CD1c-positive myeloid dendritic cell (primary cell): Measurements from ENCODE around the gene MAMDC4.
A peak's percentile ranks its signal among the peaks of the same experiment; 100 is the strongest.
"Not testable (repeated sequence)": the region's sequence is repeated elsewhere in the genome, so short reads cannot be mapped to it uniquely, and the experiment has no call there.

Experiments used
- DNase-seq: peaks from one replicate; pipeline ENCODE4 v3.0.0-alpha.2; 2016; ENCODE audit errors: extremely low spot score

MAMDC4 gene

DNA sequence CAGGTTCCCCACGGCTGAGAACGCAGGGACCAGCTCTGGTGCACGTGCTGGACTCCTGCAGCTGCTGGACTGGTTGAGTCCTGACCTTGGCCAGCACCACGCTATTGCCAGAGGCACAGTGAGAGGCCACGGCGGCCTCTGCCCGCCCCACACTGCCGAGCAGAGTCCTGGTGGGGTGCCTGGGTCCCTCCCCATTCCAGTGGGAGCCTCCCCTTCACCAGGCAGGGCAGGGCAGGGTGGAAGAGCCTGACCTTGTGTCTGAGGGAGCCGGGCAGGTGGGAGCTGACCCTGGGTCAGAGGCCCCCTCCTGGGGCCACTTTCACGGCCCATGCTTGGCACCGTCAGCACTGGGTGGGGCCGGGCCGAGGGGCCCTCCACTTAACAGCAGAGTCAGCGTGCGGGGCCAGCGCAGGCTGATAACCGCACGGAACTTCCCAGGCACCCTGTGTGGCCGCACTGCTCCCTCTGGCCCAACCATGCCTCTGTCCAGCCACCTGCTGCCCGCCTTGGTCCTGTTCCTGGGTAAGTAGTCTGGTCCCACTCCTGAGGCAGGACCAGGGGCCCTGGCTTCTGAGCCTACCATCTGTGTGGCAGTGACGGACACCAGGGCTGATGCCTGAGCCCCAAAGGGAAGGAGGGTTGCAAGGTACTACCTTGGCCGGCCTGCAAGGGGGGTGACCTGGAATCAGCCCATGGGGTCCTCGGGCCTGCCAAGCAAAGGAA, at the start of gene MAMDC4:
Gene MAMDC4, plus strand, starts transcription at position 406 of the 723 bp plus-strand sequence. Its CDS starts 71 bp downstream, at position 477.
- no peak for DNase-seq

DNA sequence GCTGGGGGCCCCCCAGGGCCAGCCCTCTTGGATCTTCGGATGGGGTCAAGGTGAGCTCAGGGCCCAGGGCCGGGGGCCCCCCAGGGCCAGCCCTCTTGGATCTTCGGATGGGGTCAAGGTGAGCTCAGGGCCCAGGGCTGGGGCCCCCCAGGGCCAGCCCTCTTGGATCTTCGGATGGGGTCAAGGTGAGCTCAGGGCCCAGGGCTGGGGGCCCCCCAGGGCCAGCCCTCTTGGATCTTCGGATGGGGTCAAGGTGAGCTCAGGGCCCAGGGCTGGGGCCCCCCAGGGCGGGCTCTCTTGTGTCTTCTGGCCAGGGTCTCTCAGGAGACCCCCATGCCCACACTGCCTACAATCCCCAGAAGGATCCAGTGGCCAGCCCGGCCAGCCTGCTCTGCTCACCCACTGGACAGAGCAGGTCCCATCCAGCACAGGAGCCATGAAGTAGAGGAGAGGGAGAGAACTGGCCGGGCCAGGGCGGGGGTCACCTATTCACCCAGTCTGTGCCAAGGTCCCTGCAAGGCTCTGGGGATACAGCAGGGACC, 49.1 kb upstream of the MAMDC4 start:
- DNase-seq, result not testable (repeated sequence)

DNA sequence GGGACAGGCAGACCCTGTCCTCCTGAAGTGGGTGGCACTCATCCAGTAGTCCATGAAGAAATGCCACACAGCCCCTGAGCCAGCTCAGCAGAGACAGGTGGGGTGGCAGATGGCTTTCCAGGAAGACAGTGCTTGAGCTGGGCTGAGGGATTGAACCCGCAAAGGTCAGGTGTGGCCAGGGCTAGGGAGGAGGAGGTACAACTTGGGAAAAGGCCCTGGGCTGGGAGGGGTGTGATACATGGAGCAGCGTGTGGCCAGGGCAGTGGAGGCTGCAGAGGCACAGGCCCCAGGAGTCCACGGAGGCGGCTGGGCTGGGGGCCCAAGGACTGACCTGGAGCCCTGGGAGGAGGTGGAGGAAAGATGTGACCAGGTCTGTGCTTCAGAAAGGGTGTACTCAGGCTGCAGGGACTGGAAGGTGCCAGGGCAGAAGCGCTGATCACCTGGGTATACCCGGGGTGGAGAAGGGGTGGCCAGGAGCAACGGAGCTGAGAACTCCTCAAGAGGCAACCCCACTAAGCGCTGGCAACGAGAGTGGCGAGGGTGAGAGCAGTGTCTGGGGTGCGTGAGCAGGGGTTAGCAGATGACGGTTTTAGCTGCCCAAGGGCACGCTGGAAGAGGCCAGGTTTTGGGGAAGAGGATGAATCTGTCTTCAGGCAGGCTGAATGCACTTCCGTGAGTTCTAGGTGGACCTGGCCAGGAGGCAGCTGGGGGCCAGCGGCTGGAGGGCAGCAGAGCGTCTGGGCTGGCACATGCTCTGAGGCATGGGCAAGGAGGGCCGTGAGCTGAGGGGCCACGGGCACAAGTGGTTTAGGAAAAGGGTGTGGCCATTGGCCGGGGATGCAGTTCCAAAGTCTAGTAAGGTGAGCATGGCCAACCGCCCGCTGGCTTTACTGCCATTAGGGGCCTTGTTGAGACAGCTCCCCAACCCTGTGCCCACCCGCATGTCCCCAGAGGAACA, 48.3 kb upstream of the MAMDC4 start:
- DNase-seq, result no peak

DNA sequence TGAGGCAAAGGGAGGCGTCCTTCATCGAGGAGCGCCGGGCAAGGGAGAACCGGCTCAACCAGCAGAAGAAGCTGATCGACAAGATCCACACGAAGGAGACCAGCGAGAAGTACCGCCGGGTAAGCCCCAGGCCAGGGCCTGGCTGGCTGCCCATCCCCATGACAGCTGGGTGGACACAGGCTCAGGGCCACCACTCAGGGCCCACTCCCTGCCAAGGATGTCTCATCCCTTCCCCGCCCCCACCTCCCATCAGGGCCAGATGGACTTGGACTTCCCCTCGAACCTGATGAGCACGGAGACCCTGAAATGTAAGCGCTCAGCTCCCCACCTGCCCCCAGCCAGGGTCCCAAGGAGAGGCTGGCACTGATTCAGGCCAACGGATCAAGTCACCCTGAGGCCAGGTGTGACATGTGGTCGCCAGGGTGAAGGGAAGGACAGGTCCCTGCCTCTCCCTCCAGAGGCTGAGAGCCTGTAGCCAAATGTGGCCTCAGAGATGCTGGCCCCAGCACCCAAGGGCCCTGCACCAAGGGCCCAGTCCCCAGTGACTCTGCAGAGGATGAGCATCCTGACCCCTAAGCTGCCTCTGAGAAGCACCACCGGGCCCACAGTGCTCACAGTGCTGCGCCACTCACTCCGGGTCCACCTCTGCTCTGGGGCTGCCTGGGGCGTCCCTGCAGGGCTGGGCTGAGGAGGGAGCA, 47.5 kb upstream of the MAMDC4 start:
- DNase-seq, result no peak

DNA sequence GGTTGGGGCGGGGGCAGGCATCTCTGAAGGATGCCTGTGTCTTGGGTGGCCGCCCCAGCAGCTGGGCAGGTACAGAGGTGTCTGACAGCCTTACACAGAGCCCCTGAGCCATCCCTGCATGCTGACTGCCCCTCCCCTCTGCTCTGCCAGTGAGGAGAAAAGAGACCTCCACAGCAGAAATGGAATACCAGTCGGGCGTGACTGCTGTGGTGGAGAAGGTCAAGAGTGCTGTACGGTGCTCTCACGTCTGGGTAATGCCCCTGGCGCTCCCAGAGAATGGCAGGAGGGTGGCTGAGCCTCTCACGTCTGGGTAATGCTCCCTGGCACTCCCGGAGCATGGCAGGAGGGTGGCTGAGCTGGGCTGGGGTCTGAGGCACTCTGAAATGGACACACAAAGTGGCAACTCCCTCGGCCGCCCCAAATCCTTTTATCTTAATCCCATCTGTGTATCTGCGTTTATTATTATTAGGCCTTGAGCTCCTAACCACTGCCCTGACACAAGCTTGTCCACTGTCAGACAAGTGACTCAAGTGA, 46.9 kb upstream of the MAMDC4 start:
- DNase-seq, result no peak

DNA sequence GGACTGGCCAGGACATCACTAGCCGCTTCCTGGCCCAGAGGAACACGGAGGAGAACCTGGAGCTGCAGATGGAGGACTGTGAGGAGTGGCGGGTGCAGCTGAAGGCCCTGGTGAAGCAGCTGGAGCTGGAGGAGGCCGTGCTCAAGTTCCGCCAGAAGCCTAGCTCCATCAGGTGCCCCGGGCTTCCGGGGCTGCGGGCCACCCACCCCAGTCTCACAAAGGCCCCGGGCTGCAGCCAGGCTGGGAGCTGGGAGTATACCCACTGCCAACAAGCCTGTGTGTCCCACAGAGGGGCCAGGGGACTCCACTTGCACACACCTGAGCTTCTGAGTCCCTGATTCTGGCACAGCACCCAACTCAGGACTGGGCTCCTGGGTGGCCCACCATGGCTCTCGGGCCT, 46.1 kb upstream of the MAMDC4 start:
- DNase-seq, result no peak

DNA sequence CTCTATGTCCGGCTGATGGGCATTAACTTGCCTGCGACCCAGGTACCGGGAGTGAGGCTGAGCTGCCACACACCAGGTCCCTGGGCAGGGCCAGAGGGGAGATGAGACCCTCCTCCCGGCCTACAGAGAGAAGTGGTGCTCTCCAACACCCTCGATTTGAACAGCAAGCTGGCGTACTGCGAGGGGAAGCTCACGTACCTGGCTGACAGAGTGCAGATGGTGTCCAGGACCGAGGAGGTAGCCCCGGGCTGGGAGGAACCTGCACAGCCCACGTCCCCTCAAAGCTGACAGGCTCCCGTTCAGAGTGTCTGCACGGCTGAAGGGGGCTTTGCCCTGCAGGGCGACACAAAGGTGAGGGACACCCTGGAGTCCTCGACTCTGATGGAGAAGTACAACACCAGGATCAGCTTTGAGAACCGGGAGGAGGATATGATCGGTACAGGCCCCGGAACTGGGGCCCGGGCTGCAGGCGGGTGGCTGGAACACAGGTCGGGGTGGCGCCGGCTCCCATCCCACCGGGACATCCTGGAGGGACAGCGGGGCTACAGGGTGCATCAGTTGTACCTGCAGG, 45.4 kb upstream of the MAMDC4 start:
- no peak for DNase-seq

DNA sequence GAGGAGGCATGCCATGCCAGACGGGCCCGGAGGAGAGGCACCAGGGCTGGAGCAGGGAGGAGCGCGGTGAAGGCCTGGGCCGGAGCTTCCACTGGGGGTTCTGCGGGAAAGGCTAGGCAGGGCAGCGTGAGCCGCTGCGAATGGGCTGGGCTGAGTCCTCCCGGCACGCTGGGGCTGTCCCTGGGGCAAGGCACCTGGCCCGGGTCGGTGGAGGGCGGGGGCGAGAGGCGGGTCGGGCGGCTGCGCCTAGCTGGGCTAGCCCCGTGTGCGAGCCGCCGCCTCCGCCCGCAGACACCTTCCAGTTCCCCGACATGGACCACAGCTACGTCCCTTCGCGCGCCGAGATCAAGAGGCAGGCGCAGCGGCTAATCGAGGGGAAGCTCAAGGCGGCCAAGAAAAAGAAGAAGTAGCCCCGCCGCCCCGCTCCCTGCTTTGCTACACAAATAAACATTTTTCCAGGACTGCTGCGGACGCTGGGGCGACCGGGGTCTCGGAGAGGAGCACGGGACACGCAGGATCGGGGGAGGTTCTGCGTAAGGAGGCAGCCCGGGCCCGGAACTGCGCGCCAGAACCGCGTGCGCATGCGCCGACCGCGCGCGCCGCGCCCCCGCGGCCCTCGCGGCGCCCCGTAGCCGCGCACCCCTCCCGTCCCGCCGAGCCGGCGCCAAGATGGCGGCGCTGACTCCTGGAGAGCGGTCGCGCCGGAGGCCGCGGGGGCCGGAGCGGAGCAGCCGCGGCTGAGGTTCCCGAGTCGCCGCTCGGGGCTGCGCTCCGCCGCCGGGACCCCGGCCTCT, 44.7 kb upstream of the MAMDC4 start, which contains the start of gene RABL6:
Gene RABL6, plus strand, starts transcription at position 668 of the 794 bp plus-strand sequence. CDS start 249 bp downstream, outside the sequence.
- DNase-seq, result peak; percentile 91

DNA sequence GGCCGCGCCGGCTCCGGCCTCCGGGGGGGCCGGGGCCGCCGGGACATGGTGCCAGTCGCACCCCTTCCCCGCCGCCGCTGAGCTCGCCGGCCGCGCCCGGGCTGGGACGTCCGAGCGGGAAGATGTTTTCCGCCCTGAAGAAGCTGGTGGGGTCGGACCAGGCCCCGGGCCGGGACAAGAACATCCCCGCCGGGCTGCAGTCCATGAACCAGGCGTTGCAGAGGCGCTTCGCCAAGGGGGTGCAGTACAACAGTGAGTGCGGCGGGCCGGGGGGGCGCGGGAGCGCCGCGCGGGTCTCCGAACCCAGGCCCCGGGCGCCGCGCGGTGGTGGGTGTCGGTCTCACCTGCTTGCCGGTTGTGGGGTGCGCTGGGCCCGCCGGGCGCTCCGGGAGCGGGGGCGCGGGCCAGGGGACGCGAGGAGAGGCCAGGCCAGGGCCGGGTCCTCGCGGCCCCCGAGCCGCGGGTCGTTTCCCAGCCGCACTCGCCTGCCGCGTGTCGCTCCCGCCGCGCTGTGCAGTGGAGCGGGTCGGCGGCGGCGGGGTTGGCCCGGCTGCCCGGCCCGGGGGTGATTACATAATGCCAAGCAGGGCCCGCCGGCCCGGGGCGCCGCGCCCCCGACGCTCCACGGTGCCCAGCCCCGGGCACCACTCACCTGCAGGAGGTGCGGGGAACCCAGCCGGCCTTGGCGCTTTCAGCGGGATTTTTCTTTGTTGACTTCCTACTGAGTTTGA, 43.9 kb upstream of the MAMDC4 start:
- peak; percentile 6 for DNase-seq

DNA sequence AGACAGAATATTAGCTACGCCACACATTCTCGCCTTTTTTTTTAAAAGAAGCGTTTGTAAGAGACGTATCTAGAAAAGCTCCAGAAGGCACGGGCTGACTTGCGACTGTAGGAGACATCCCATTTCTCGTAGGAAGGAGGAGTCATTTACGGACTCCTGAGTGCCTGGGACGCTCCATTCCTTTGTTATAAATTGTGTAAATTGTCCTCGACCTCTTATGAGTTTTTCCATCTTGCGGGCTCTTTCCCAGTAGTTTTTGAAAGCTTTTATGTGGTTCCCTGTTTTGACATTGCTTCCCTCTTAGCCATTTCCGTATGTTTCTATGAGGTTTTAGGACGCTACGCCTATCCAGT, 43.4 kb upstream of the MAMDC4 start:
- DNase-seq, result peak; percentile 41

DNA sequence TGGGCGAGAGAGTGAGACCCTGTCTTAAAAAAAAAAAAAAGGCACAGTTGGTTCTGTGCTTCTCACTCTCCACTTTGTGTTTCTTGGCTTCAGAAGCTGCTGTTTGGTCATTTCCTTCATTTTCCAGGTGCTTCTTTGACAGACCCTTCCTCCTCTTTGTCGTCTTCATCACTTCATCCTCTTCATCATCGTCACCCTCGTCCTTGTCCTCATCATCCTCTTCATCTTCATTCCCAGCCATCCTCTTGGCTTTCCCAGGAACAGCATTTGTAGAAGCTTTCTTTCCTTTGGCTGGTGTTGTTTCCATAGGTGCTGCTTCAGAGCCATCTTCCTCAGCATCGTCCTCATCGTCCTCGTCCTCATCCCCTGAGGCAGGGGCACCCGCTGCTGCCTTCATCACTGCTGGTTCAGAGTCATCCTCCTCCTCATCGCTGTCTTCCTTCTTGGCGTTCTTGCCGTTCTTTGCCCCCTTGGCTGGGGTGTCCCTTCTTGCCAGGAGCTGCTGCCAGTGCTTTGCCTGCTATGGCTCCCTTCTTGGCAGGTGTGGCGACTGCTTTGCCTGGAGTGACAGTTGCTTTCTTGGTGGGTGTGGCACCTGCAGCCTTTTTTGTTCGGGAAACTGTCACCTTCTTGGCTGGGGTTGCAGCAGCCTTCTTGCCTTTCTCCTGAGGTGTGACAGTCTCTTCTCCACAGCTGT, 37.3 kb upstream of the MAMDC4 start:
- no peak for DNase-seq

DNA sequence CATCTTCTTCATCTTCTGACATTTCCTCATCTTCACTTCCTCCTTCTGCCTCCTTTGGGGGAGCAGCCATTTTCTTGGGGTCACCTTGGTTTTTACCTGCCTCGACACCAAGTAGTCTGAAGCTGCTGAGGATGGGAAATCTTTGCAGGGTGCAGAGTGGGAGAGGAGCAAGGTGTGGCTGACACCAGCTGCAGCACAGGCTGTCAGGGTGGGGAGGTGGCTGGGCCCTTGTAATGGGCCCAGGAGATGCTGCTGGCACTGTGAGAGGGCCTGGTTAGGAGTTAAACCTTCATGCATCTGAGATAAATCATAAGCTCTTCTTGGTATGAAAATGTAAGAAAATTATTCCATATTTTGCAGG, 36.7 kb upstream of the MAMDC4 start:
- DNase-seq, result no peak

DNA sequence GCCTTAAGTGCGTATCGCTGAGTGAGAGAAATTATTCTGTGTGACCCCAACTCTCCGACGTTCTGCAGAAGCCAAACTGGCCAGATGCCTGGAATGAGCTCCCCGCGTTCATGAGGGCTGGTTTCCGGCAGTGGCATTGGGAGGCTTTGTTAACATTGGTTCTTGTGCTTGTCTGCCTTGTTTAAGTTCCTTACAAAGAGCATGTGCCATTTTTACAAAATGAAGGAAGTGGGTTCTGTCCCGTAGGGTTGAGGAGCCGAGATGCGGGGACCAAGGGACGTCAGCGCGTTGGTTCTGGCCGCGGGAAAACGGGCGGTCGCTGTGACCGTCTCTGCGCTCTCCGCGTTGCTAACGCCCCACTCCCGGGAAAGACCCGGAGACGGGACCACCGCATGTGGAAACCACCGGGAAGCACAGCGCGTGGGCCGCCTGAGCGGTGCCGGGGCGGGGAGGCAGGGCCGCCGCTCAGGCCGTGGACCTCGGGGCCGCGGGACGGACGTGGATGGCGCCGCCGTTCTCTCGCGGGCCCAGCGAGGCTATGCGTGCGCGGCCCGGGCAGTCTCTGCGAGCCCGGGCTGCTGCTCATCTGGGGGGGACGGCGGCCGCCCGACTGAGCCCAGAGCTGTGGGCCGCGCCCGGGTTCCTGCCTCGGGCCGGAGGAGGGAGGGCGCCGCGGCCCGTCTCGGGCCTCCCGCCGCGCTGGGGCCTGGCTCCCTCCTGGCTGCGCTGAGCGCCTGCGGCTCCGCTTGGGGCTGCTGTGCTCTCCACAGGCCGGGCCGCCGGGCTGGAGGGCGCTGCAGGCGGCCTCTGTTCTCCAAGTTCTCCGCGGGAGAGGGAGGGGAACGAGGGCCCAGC, 30.9 kb upstream of the MAMDC4 start:
- DNase-seq, result peak; percentile 31

DNA sequence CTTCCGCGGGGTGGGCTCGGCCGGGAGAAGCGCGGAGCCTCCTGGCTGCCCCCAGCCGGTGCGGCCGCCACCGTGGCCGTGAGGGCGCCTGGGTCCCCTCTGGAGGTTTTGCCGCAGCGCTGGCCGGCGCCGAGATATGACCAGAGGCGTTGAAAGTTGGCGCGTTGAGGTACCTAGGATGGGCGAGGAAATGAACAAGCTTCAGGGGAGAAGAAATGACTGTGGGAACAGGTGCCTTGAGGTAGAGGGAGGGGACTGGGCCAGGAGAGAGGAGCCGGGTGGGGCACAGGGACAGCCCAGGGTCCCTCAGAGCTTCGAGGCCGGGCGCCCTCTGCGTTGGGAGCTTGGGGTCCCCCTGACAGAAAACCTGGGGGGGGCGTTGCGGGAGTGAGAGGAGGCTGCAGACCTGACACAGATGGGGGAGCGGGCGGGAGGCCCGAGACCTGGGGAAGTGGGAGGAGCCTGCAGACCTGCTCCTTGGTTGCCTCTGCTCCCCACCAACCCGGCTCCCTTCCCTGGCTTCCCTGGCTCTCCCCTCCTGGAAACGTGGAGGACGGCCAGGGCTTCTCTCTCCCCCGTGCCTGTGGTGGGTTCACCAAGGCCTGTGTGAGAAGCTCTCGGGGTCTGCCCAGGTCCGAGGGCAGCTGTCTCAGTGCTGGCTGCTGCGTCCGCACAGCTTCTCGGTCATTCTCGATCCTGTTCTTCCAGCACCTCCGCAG, 30.2 kb upstream of the MAMDC4 start:
- DNase-seq, result no peak

DNA sequence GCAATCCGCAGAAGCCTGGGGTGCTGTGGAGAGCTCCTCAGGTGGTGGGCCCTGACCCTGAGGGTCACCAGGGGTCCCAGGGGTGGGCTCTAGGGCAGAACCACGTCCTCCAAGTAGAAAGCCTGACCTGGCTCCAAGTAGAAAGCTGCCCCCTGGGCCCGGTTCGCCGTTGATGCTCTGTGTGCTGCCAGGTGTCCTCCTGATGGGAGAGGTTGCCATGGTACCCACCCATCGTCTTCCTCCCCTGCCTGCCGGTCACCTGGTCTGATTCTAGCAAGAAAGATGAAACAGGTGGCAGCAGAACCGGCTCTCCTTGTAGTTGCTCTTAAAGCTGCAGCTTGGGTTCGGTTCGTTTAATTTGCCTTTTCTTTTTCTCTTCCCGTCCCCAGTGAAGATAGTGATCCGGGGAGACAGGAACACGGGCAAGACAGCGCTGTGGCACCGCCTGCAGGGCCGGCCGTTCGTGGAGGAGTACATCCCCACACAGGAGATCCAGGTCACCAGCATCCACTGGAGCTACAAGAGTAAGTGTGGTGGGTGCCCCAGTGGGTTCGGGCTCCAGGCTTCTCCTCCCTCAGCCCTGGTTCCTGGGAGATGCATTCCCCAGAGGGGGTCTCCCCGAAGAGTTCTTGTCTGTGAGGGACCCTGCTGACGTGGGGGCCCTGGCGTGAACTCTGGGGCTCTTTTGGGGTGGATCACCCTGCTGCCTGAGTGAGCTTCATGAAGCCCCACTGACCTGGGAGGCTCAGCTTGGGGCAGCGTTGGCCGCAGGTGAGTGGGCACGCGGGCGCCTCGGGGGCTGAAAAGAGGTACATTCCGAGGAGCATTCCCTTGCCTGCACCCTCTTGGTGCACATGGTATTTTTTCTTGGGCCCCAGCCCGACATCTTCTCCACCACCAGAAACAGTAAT, 28.8 kb upstream of the MAMDC4 start:
- DNase-seq, result no peak

DNA sequence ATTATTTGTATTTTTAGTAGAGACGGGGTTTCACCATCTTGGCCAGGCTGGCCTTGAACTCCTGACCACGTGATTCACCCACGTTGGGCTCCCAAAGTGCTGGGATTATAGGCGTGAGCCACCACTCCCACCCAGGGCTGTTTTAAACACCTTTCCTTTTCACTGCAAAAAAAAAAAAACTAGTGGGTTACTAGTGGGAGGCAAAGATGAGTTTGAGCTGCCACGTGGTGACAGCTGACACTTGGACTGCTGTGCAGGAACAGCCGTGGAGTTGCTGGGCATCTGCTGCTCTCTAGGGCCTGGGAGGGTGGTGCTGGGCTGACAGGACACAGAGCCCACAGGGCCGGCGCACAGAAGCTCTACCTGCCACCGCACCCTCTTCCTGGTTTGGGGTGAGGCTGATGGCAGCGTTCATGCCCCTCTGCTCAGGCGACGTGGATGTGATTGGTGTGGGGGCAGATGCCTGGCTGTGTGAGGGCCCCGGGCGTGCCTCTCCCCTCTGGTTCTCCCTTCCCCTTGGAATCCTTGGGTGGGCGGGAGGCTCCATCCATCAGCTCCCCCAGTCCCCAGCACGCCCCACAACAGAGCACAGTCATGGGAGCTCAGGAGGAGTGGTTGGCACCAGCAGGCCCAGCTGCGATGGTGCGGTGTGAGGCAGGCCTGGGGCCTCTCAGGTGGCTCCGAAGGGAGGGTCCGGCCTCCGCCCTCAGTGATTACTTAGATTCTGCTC, 27.5 kb upstream of the MAMDC4 start:
- no peak for DNase-seq
